ENCODE results near the gene KSR2. TPM values are rescaled to one million over a fixed set of nuclear protein-coding genes. Genes with fewer than 3 reads are reported as not detected.

KSR2 gene
- total RNA-seq, 2 donors from 2014 or later: 0.66 to 1.0 TPM

- no peak for ATAC-seq
- H3K4me3 ChIP-seq: no peak overlapping the region
- intact Hi-C loops (cut with DNase I): no loop called here
- H3K4me1 ChIP-seq: peaks cover 3% of the 10 kb centered on the region
- H3K27ac ChIP-seq: no peak overlapping the region
- TF ChIP-seq CTCF (IDR thresholded peaks at IDR 0.05) (no peak), POLR2A (IDR thresholded peaks at IDR 0.05) (no peak)
- H3K27me3 ChIP-seq: no peaks in the 10 kb centered on the region
- 79 to 97% methylated on average over 1 of the region's 1 CpG for WGBS, 2 donors
- no peak for DNase-seq
- H3K36me3 ChIP-seq (replicated peaks in 1 of 2; ENCODE audit: insufficient read depth in 1 of 2, low read depth in 2 of 2): no peaks in the 10 kb centered on the region
- no peaks in the 10 kb centered on the region for H3K9me3 ChIP-seq
Measured at GRCh38 chr12:117589021-117589420, 379.8 kb downstream of the KSR2 start.

- 10 to 14% methylated on average over 12 of the region's 12 CpGs for WGBS, 2 donors
- TF ChIP-seq POLR2A (IDR thresholded peaks at IDR 0.05) (no peak), CTCF (IDR thresholded peaks at IDR 0.05) (peak; percentile 74 to 88 (median 81))
- Histone ChIP-seq H3K27ac (no peak overlapping the region), H3K4me1 (peaks cover 3% of the 10 kb centered on the region), H3K36me3 (replicated peaks in 1 of 2; ENCODE audit: insufficient read depth in 1 of 2, low read depth in 2 of 2) (no peaks in the 10 kb centered on the region), H3K9me3 (no peaks in the 10 kb centered on the region), H3K4me3 (no peak overlapping the region), H3K27me3 (no peaks in the 10 kb centered on the region)
- intact Hi-C loops (cut with DNase I): no loop called here
- DNase-seq (peak; percentile 54 to 73 (median 64)), ATAC-seq (peak; percentile 60)
Measured at GRCh38 chr12:117587631-117588287, 381.0 kb downstream of the KSR2 start.

- TF ChIP-seq POLR2A (IDR thresholded peaks at IDR 0.05): no peak
- TF ChIP-seq CTCF (IDR thresholded peaks at IDR 0.05): no peak
- WGBS, 2 donors: 51 to 65% methylated on average over 12 of the region's 12 CpGs
- Histone ChIP-seq H3K27me3 (no peaks in the 10 kb centered on the region), H3K9me3 (no peaks in the 10 kb centered on the region), H3K27ac (no peak overlapping the region), H3K4me1 (peaks cover 3% of the 10 kb centered on the region), H3K36me3 (replicated peaks in 1 of 2; ENCODE audit: insufficient read depth in 1 of 2, low read depth in 2 of 2) (no peaks in the 10 kb centered on the region), H3K4me3 (no peak overlapping the region)
- ATAC-seq: no peak
- intact Hi-C loops (cut with DNase I): no loop called here
- no peak for DNase-seq
Measured at GRCh38 chr12:117583677-117584225, 385.0 kb downstream of the KSR2 start.

- no peaks in the 10 kb centered on the region for H3K27me3 ChIP-seq
- H3K36me3 ChIP-seq (replicated peaks in 1 of 2; ENCODE audit: insufficient read depth in 1 of 2, low read depth in 2 of 2): no peaks in the 10 kb centered on the region
- H3K4me1 ChIP-seq: peaks cover 3% of the 10 kb centered on the region
- intact Hi-C loops (cut with DNase I): no loop called here
- H3K9me3 ChIP-seq: no peaks in the 10 kb centered on the region
- WGBS, 2 donors: 79 to 81% methylated on average over 2 of the region's 2 CpGs
- no peak overlapping the region for H3K4me3 ChIP-seq
- no peak overlapping the region for H3K27ac ChIP-seq
- no peak for DNase-seq
- ATAC-seq: no peak
- TF ChIP-seq POLR2A (IDR thresholded peaks at IDR 0.05): no peak
- TF ChIP-seq CTCF (IDR thresholded peaks at IDR 0.05): no peak
Measured at GRCh38 chr12:117583092-117583491, 385.7 kb downstream of the KSR2 start.
